SH-SY5Y (cell line): ENCODE results near the gene NCBP1.

Experiments used
- GATA2 ChIP-seq: IDR thresholded peaks from 2 replicates; pipeline ENCODE4 v1.6.1; 2011; ENCODE audit warnings: mild to moderate bottlenecking, low read depth, low read length
- GATA3 ChIP-seq: IDR thresholded peaks from 2 replicates; pipeline ENCODE4 v1.6.1; 2011; ENCODE audit warnings: low read depth, mild to moderate bottlenecking, low read length, moderate library complexity

The NCBP1 gene

GRCh38 chr9:97658707-97659106, 25.1 kb downstream of the NCBP1 start:
- TF ChIP-seq GATA2 (no peak), GATA3 (no peak)

- no peak for TF ChIP-seq GATA3
- no peak for TF ChIP-seq GATA2
These were observed 26.1 kb downstream of the NCBP1 start for GRCh38 chr9:97659771-97660170.

GRCh38 chr9:97660340-97660739, 26.7 kb downstream of the NCBP1 start:
- TF ChIP-seq GATA3 (no peak), GATA2 (no peak)

GRCh38 chr9:97660847-97661246, 27.2 kb downstream of the NCBP1 start:
- no peak for TF ChIP-seq GATA2
- TF ChIP-seq GATA3, result no peak

- TF ChIP-seq GATA2, result no peak
These were observed 32.1 kb downstream of the NCBP1 start for GRCh38 chr9:97665742-97666141.

GRCh38 chr9:97666907-97667686, 33.5 kb downstream of the NCBP1 start:
- TF ChIP-seq GATA2, result no peak
- TF ChIP-seq GATA3, result no peak

- TF ChIP-seq GATA3 (no peak), GATA2 (no peak)
These were observed 34.9 kb downstream of the NCBP1 start for GRCh38 chr9:97668485-97668884.

GRCh38 chr9:97670586-97670985, 37.0 kb downstream of the NCBP1 start:
- TF ChIP-seq GATA2, result no peak
- TF ChIP-seq GATA3, result no peak

- TF ChIP-seq GATA3 (no peak), GATA2 (no peak)
These were observed 38.8 kb downstream of the NCBP1 start for GRCh38 chr9:97672403-97672802.

- TF ChIP-seq GATA2 (no peak), GATA3 (no peak)
These were observed 40.3 kb downstream of the NCBP1 start for GRCh38 chr9:97673922-97674321.

- TF ChIP-seq GATA3 (no peak), GATA2 (no peak)
These were observed 42.0 kb downstream of the NCBP1 start for GRCh38 chr9:97675655-97676054.

GRCh38 chr9:97682242-97682641, 48.6 kb downstream of the NCBP1 start:
- no peak for TF ChIP-seq GATA3
- no peak for TF ChIP-seq GATA2

GRCh38 chr9:97688654-97689053, 55.0 kb downstream of the NCBP1 start:
- no peak for TF ChIP-seq GATA2
- no peak for TF ChIP-seq GATA3

- TF ChIP-seq GATA2 (no peak), GATA3 (no peak)
These were observed 56.0 kb downstream of the NCBP1 start for GRCh38 chr9:97689401-97690180.

GRCh38 chr9:97694769-97695168, 61.1 kb downstream of the NCBP1 start:
- no peak for TF ChIP-seq GATA3
- TF ChIP-seq GATA2, result no peak

GRCh38 chr9:97695390-97695789, 61.8 kb downstream of the NCBP1 start:
- TF ChIP-seq GATA2, result no peak
- TF ChIP-seq GATA3, result no peak

GRCh38 chr9:97695995-97696802, 62.6 kb downstream of the NCBP1 start:
- no peak for TF ChIP-seq GATA2
- no peak for TF ChIP-seq GATA3
